B cell (primary cell): Measurements from ENCODE around the gene PRR14L. TPM values are rescaled to one million over a fixed set of nuclear protein-coding genes. Genes with fewer than 3 reads are reported as not detected.

Experiments used
- ATAC-seq: fragments of 200-7000 bp; cut with Tn5 transposase; one replicate; pipeline ENCODE4 v1.10.0; 2021; ENCODE audit warnings: low read depth, mild to moderate bottlenecking, moderate number of reproducible peaks, moderate library complexity
- CTCF ChIA-PET: fragments of 350-600 bp; sonication (Branson Sonifier 250); formaldehyde crosslinking; loops from one replicate; lab custom pipeline; 2021; ENCODE audit warnings: antibody characterized with exemption, inconsistent platforms; lab: Charles Lee
- POLR2A ChIA-PET: fragments of 350-600 bp; sonication (Branson Sonifier 250); formaldehyde crosslinking; loops from one replicate; lab custom pipeline; 2021; ENCODE audit warnings: antibody characterized with exemption; lab: Charles Lee
- DNase-seq: peaks from one replicate; pipeline ENCODE4 v3.0.0; 2013
- H2AFZ ChIP-seq: 2 replicates; pipeline ENCODE4 v1.6.1; 2012; ENCODE audit warnings: mild to moderate bottlenecking, low read depth, low read length; ENCODE audit not compliant: insufficient read depth, poor library complexity, severe bottlenecking
- H3K27ac ChIP-seq, 2 donors: 1 replicate in 1 of 2; 2 replicates in 1 of 2; pipeline ENCODE4 v1.5.1; 2012 to 2013; ENCODE audit warnings: low read length in 2 of 2, mild to moderate bottlenecking in 2 of 2, moderate library complexity in 1 of 2
- H3K27me3 ChIP-seq, 4 experiments: fragments of 200-600 bp in 1 of 4; sonication (generic) in 1 of 4; replicated peaks in 1 of 4; 1 replicate in 2 of 4; 2 replicates in 2 of 4; pipeline versions ENCODE4 v1.6.1 to v1.7.0; 2013 to 2016; ENCODE audit warnings: low read length in 3 of 4, mild to moderate bottlenecking in 2 of 4, mixed read lengths in 1 of 4, moderate library complexity in 1 of 4; ENCODE audit not compliant: insufficient read depth in 4 of 4, control insufficient read depth in 3 of 4; ENCODE audit errors: control extremely low read depth in 1 of 4
- H3K36me3 ChIP-seq, 2 experiments: replicated peaks in 1 of 2; 1 replicate in 1 of 2; 2 replicates in 1 of 2; pipeline versions ENCODE4 v1.6.1 to v1.7.1; 2013; ENCODE audit warnings: low read length in 1 of 2; ENCODE audit not compliant: insufficient read depth in 2 of 2, control insufficient read depth in 1 of 2; ENCODE audit errors: control extremely low read depth in 1 of 2, extremely low read depth in 1 of 2
- H3K4me1 ChIP-seq, 2 donors: fragments of 200-600 bp in 1 of 2; sonication (generic) in 1 of 2; 1 replicate in 1 of 2; 2 replicates in 1 of 2; pipeline versions ENCODE4 v1.5.1 to v1.6.1; 2013 to 2017; ENCODE audit warnings: low read length in 2 of 2; ENCODE audit not compliant: control insufficient read depth in 2 of 2, insufficient read depth in 2 of 2
- H3K4me2 ChIP-seq: replicated peaks from 2 replicates; pipeline ENCODE3; 2012; ENCODE audit warnings: mild to moderate bottlenecking, low read depth, low read length; ENCODE audit not compliant: poor library complexity, severe bottlenecking
- H3K4me3 ChIP-seq, 5 experiments: fragments of 200-600 bp in 1 of 5; sonication (generic) in 1 of 5; 1 replicate in 3 of 5; 2 replicates in 2 of 5; pipeline versions ENCODE4 v1.5.1 to v1.7.0; 2011 to 2016; ENCODE audit warnings: low read length in 4 of 5, mild to moderate bottlenecking in 4 of 5, low read depth in 2 of 5, control low read depth in 1 of 5, moderate library complexity in 1 of 5; ENCODE audit not compliant: insufficient read depth in 1 of 5; ENCODE audit errors: control extremely low read depth in 1 of 5, extremely low read depth in 1 of 5
- H3K79me2 ChIP-seq: fragments of 200-600 bp; sonication (generic); one replicate; pipeline ENCODE4 v1.6.0; 2016; ENCODE audit warnings: low read length; ENCODE audit not compliant: control insufficient read depth, insufficient read depth
- H3K9ac ChIP-seq: fragments of 200-600 bp; sonication (generic); 2 replicates; pipeline ENCODE4 v1.6.1; 2017; ENCODE audit warnings: mild to moderate bottlenecking, low read length, moderate library complexity
- H3K9me3 ChIP-seq, 3 donors: one replicate each; pipeline versions ENCODE4 v1.6.1 to v1.7.1; 2013; ENCODE audit warnings: low read length in 2 of 3; ENCODE audit not compliant: control insufficient read depth in 2 of 3, insufficient read depth in 1 of 3; ENCODE audit errors: control extremely low read depth in 1 of 3
- H4K20me1 ChIP-seq: 2 replicates; pipeline ENCODE4 v1.6.0; 2012; ENCODE audit warnings: mild to moderate bottlenecking, low read length; ENCODE audit not compliant: insufficient read depth, control insufficient read depth, poor library complexity, severe bottlenecking
- H3K27ac Mint-ChIP-seq: one replicate; pipeline ENCODE4 v1.8.0; 2021; ENCODE audit warnings: mixed read lengths
- H3K27me3 Mint-ChIP-seq: one replicate; pipeline ENCODE4 v1.8.0; 2021; ENCODE audit warnings: mixed read lengths
- H3K4me1 Mint-ChIP-seq: one replicate; pipeline ENCODE4 v1.8.0; 2021; ENCODE audit warnings: mixed read lengths
- H3K4me3 Mint-ChIP-seq: one replicate; pipeline ENCODE4 v1.8.0; 2021; ENCODE audit warnings: mixed read lengths
- H3K9me3 Mint-ChIP-seq: one replicate; pipeline ENCODE4 v1.8.0; 2022; ENCODE audit warnings: mixed read lengths; ENCODE audit not compliant: insufficient read depth
- CTCF ChIP-seq: fragments of 200-600 bp; IDR thresholded peaks from one replicate; pipeline ENCODE4 v1.8.0; 2022; ENCODE audit warnings: antibody characterized with exemption, mild to moderate bottlenecking
- EZH2 ChIP-seq: IDR thresholded peaks from 2 replicates; pipeline ENCODE4 v1.6.1; 2012; ENCODE audit warnings: borderline replicate concordance, low read depth, mild to moderate bottlenecking, moderate library complexity, low read length; ENCODE audit not compliant: insufficient read depth, poor library complexity, severe bottlenecking
- WGBS: methylation state at CpG from one replicate; pipeline ENCODE4 v1.1.5; 2013; ENCODE audit warnings: missing lambda C conversion rate; ENCODE audit not compliant: insufficient coverage; 5-methylcytosine and 5-hydroxymethylcytosine counted together
- intact Hi-C: fragments of 100-400 bp; cut with micrococcal nuclease; formaldehyde crosslinking; loops from one replicate; pipeline ENCODE4 v1.10.0; 2022
- polyA plus RNA-seq: library from polyadenylated mRNA; depleted of rRNA; stranded (reverse); fragments of >200 nt; gene quantifications from 2 replicates; pipeline ENCODE4 v1.2.3, GENCODE V29; 2012
- total RNA-seq, 2 donors: library from RNA; stranded (reverse); fragments of 120-200 nt in 1 of 2; gene quantifications; 1 replicate in 1 of 2; 2 replicates in 1 of 2; pipeline versions ENCODE4 v1.2.3 to v1.2.4, GENCODE V29; 2013 to 2022

Gene PRR14L
- total and polyA plus RNA-seq, 2 donors (not counting 1 experiment from before 2014, with no cell fraction given) = 8.5 to 69.6 TPM

- Mint-ChIP-seq H3K27ac (peak overlapping the region; percentile 99), H3K9me3 (no peaks in the 10 kb centered on the region), H3K4me1 (peaks cover 58% of the 10 kb centered on the region), H3K27me3 (no peaks in the 10 kb centered on the region), H3K4me3 (peak overlapping the region; percentile 95)
- ATAC-seq = no peak
- Histone ChIP-seq H3K27me3 (no peaks in the 10 kb centered on the region), H2AFZ (peak overlapping the region; percentile 91), H3K36me3 (no peaks in the 10 kb centered on the region), H4K20me1 (peaks cover 14% of the 10 kb centered on the region), H3K27ac (peak overlapping the region; percentile 54 to 93), H3K9ac (peak overlapping the region; percentile 94), H3K4me2 (peak overlapping the region; percentile 86), H3K9me3 (no peaks in the 10 kb centered on the region), H3K4me1 (peaks cover 43% of the 10 kb centered on the region in 2 donors), H3K79me2 (peaks cover 64% of the 10 kb centered on the region), H3K4me3 (peak overlapping the region in 4 of 5 experiments; percentile 36 to 95 (median 64))
- no peak for DNase-seq
- TF ChIP-seq CTCF (no peak), EZH2 (no peak)
- POLR2A ChIA-PET = interaction anchor here (1.6 to 1.7 kb wide), 2 partner anchors 74 to 89 kb away, joined by 5 to 8 read pairs; partner anchors contain the start of gene PISD
- CTCF ChIA-PET = interaction anchor here (0.5 to 1.4 kb wide), 2 partner anchors 8 to 96 kb away, joined by 3 read pairs; no protein-coding TSS in a partner anchor
- WGBS = 87% methylated on average over 11 of the region's 16 CpGs
- intact Hi-C loops = loop anchor here (1.0 to 5.0 kb wide), 8 partner anchors 42 to 1158 kb away; partner anchors contain the start of genes PES1, PIK3IP1, PISD and RNF185
Observed at GRCh38 chr22:31750365-31751284, 693 bp upstream of the PRR14L start.
